ENCODE measurements around the gene FGF22.
"Not testable (repeated sequence)": the region's sequence is repeated elsewhere in the genome, so short reads cannot be mapped to it uniquely, and the experiment has no call there.

The FGF22 gene

GRCh38 chr19:607301-608154 lies 32.2 kb upstream of the FGF22 start:
- no peak for DNase-seq (ENCODE audit: low read depth in 2 of 2)

GRCh38 chr19:608155-609003 lies 31.3 kb upstream of the FGF22 start:
- DNase-seq (ENCODE audit: low read depth in 2 of 2), result no peak

GRCh38 chr19:609004-609346 lies 30.7 kb upstream of the FGF22 start:
- DNase-seq (ENCODE audit: low read depth in 2 of 2), result no peak

- no peak for DNase-seq (ENCODE audit: low read depth in 2 of 2)
These were observed 29.4 kb upstream of the FGF22 start for GRCh38 chr19:610071-610800.

GRCh38 chr19:610801-611480 lies 28.7 kb upstream of the FGF22 start:
- peak in 1 of 2 donors; percentile 12 for DNase-seq (ENCODE audit: low read depth in 2 of 2)

GRCh38 chr19:611481-611868 lies 28.2 kb upstream of the FGF22 start:
- peak; percentile 43 to 63 for DNase-seq (ENCODE audit: low read depth in 2 of 2)

- DNase-seq (ENCODE audit: low read depth in 2 of 2), result no peak
These were observed 26.7 kb upstream of the FGF22 start for GRCh38 chr19:612941-613340.

- no peak for DNase-seq (ENCODE audit: low read depth in 2 of 2)
These were observed 25.7 kb upstream of the FGF22 start for GRCh38 chr19:613732-614567.

- no peak for DNase-seq (ENCODE audit: low read depth in 2 of 2)
These were observed 24.1 kb upstream of the FGF22 start for GRCh38 chr19:615619-616018.

GRCh38 chr19:616062-616700 lies 23.5 kb upstream of the FGF22 start:
- no peak for DNase-seq (ENCODE audit: low read depth in 2 of 2)

- DNase-seq (ENCODE audit: low read depth in 2 of 2), result no peak
These were observed 22.7 kb upstream of the FGF22 start for GRCh38 chr19:616747-617526.

- DNase-seq (ENCODE audit: low read depth in 2 of 2), result no peak
These were observed 22.0 kb upstream of the FGF22 start for GRCh38 chr19:617551-618246.

GRCh38 chr19:618247-618619 lies 21.4 kb upstream of the FGF22 start:
- no peak for DNase-seq (ENCODE audit: low read depth in 2 of 2)

- no peak for DNase-seq (ENCODE audit: low read depth in 2 of 2)
These were observed 20.9 kb upstream of the FGF22 start for GRCh38 chr19:618674-619285.

GRCh38 chr19:619286-620002 lies 20.2 kb upstream of the FGF22 start:
- no peak for DNase-seq (ENCODE audit: low read depth in 2 of 2)

GRCh38 chr19:620166-620862 lies 19.4 kb upstream of the FGF22 start:
- no peak for DNase-seq (ENCODE audit: low read depth in 2 of 2)

- not testable (repeated sequence) for DNase-seq (ENCODE audit: low read depth in 2 of 2)
These were observed 18.5 kb upstream of the FGF22 start for GRCh38 chr19:621191-621590.
